NCI-H1092 treated with DMSO at 0.1 percent for 48 hours (cell line): ENCODE data around the gene KCNJ10.
"Not testable (repeated sequence)": the region's sequence is repeated elsewhere in the genome, so short reads cannot be mapped to it uniquely, and the experiment has no call there.

Experiments
- DNase-seq: peaks from one replicate; lab custom pipeline; 2025; lab: John Stamatoyannopoulos, UW

The KCNJ10 gene

DNA sequence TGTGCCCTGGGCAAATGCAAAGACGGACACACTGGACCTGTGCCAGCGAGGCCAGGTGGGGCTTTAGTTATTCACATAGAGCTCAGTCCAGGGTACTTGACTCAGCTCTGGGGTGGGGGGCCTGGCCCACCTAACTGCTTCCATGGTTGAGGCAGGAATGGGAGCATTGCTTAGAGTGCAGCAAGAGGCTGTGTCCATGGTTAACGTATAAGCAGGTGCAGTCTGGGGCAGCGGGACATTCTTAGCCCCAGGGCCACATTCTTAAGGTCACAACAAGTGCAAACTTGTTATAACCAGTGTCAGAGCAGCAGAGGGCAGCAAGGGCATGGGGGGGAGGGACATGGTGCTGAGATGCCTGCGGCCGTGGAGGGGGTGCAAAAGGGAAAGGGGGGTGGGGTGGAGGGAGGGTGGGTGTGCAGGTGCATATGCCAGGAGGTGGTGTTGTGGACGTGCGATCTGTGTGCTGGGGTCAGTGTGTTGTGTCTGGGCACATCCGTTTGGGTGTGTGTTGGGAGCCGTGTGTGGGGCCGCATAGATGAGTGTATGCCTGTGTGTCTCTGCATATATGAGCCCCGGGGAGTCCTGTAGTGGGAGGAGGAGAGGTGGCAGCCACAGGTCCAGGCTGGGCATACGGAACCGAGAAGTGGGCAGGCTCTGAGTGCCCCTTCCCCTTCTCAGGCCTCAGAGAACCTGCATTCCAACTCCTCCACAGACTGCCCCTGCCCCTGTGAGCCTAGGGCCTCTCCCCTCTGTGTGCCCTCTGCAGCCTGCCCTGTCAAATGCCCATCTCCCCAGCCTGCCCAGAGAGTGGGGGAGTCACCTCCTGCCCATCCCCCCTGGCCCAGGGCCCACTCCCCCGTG lies 8.4 kb downstream of the KCNJ10 start:
- DNase-seq, result no peak

DNA sequence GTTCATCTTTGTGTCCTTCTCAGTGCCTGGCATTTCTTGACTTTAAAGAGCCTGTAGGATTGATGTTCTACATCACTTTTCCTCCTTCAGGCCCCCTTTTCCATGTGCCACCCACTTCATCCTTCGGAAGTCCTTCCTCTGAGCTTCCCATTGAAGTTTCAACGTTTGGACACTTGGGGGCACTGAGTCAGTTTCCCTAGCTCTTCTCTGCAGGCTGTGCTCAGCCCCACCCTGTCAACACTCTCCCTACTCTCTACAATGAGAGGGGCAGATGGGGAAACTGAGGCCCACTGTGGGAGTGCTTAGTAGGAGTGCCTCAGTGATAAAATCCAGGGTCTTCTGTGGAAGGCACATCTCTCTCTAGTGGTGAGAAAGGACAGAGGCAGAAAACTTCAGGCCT lies 11.9 kb downstream of the KCNJ10 start:
- no peak for DNase-seq

DNA sequence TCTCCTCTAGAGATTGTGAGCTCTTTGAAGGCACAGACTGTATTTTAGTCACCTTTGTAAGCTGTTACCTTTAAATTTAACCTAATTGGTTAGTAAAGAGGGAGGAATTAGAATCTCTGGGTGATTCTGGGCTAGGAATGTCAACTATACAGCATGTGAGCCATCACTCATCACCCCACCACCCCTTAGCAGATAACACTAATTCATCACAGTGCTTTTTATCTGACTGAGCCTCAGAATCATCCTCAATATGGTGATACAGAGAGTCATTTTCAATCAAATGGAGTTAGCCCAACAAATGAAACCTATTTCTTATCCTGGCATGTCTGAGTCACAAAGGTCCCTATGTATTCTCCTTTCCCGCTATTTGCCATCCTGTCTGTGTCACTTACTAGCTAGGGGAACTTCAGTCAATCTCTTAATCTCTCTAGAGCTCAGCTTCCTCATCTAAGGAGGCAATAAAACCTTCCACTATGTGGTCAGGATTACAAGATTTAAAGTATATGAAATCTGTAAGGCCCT lies 13.3 kb downstream of the KCNJ10 start:
- no peak for DNase-seq

DNA sequence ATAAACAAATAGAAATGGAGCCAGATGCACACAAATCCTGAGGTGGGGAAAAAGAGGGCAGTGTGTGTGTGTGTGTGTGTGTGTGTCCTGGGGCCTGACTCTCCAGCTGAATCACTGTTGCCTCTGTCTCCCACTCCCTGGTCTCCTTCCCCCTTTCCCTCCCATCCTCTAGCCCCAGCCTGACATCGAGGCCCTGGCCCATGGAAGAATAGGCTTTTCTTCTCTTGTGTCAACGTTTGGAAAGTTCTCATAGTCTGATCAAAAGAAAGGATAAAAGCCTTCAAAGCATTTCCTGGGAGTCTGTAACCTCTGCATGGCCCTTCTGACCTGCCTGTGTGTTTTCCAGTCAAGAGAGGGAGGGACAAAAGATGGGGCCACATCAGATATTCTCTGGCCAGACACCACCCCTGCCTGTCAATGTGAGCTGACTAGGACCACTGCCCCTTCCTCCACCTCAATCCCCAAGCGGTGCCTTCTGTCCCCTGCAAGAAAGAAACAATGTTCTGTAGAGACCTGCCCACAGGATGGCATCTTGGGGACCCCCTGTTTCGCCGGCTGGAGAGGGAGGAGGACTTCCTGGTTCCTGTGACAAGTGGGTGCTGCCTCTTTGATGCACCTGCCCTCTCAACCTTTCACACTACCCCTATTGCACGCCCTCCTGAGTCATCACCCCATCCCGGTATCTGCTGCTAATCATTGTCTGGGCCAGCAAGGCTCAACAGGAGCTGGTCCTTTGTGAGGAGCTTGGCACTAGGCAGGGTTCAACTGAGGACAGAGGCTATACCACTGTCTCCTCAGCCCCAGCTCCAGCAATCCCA lies 16.2 kb downstream of the KCNJ10 start:
- DNase-seq, result no peak

GRCh38 chr1:160052936-160053335 lies 17.0 kb downstream of the KCNJ10 start:
- DNase-seq, result no peak

DNA sequence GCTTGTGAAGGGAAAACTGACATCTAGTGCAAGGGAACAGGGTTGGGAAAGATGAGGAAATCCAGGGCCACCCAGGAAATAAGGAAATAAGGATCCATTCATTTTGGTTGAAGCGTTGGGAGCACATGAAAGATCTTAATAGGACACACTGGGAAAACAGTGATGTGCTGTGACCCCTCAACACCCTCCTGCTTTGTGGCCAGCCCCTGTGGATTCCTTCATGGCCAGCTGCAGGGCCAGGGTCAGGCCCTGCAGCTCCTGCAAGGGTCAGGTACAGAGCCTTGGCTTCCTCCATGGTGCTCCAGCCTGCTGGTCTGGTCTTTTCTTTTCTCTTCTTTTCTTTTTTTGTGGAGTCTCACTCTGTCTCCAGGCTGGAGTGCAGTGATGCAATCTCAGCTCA lies 19.3 kb downstream of the KCNJ10 start:
- no peak for DNase-seq

DNA sequence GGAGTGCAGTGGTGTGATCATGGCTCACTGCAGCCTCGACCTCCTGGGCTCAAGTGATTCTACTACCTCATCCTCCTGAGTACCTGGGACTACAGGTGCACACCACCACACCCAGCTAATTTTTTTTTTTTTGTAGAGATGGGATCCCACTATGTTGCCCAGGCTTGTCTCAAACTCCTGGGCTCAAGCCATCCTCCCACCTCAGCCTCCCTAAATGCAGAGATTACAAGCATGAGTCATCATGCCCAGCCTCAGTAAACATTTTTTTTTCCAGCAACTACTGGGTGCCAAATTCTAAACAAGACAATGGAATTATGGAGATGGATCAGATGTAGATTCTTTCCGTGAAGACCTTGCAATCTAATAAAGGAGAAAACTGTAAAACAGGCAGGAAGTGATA lies 19.8 kb downstream of the KCNJ10 start:
- DNase-seq, result not testable (repeated sequence)

DNA sequence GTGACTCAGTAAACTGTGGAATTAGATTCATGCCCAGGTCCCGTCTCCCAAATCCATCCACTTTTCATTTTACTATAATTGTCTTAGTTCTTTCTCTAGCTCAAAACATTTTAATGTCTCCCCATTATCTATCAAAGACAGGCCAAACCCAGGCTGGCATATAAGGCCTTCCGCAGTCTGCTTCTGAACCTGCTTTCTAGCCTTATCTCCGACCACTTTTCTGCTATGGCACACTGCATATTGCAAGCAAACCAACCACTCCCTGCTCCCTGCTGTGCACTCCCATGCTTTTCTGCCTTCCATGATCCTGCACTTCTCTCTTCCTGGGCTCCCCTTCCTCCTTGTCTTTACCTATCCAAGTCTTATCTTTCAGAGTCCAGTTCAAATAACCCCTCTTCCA lies 20.9 kb downstream of the KCNJ10 start:
- no peak for DNase-seq

GRCh38 chr1:160048335-160048734 lies 21.6 kb downstream of the KCNJ10 start:
- no peak for DNase-seq

GRCh38 chr1:160047111-160047991 lies 22.6 kb downstream of the KCNJ10 start:
- no peak for DNase-seq

DNA sequence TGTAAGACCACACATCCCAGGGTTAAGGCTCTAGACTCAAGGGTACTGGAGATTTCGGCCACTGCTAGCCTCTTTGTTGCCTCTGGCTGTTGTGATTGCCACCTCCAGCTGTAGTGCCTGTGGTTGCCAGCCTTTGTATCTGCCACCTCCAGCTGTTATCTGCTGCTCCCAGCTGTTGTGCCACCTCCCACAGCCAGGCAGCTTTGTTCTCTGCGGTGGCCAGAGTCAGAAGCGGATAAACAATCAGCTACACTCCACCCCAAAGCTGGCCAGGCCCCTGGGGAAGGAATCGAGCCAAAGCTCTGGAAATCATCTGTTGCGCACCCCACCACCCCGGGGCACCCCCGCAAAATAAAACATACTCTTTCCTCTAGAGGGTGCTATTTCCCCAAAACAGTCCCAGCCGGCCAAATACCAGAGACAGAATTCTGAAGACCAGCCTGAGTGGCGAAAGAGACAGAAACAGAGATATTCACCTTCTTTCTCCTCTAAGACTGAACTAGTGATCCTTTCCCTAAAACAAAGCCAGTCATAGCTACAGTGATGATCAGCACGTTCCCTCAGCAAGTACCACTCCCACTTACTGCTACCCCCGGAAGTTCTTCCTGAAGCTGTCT lies 23.4 kb downstream of the KCNJ10 start:
- DNase-seq, result peak; percentile 16

- DNase-seq, result no peak
Observed at GRCh38 chr1:160045653-160046052, 24.3 kb downstream of the KCNJ10 start.

DNA sequence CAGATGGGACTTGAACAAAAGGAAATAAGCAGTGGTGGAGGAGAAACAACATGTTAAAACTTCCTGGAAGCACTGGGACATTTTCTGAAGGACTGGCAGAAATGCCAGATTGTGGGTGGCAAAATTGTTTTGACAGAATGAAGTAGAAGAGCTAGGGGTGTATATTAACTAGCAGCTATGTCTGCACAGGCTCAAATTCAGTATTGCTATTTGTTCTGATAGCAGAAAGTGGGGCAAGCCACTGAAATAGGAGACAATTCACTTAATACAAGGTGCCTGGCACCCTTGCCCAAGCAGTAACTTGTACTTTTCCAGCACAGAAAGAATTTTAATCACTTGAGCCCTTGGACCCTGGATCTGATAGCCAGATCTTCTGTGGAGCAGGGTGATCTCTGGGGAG lies 26.4 kb downstream of the KCNJ10 start:
- no peak for DNase-seq

DNA sequence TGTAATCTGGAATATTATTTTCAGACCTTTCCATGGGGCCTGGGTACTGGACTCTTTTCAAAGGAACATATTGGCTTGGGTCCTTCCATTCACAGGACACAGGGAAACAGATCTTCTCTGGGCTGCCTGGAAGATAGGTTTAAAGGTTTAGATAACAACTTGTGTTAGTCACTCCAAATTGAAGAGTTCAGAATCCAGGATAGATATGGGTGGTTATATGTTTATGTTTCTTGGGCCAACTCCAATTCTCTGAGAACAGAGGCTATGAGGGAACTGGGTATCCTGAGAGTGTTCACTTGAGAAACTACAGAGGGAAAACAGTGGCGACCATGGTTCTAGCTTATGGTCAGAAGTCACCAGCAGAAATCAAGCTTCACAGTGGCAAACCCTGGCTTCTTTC lies 29.5 kb downstream of the KCNJ10 start:
- DNase-seq, result no peak

GRCh38 chr1:160032165-160032820 lies 37.7 kb downstream of the KCNJ10 start:
- DNase-seq, result no peak

- peak; percentile 97 for DNase-seq
Observed at GRCh38 chr1:160031365-160032164, 38.4 kb downstream of the KCNJ10 start, which contains the start of gene PIGM. Gene PIGM, minus strand, starts transcription at chr1:160031990. Its CDS starts 251 bp downstream, at chr1:160031739.

- no peak for DNase-seq
Observed at GRCh38 chr1:160030657-160031364, 39.1 kb downstream of the KCNJ10 start.

- DNase-seq, result no peak
Observed at GRCh38 chr1:160028426-160028825, 41.5 kb downstream of the KCNJ10 start.

- DNase-seq, result no peak
Observed at GRCh38 chr1:160025314-160025713, 44.6 kb downstream of the KCNJ10 start.
